GM19467 (cell line): ENCODE measurements around the gene DPEP2.
"Not testable (repeated sequence)": the region's sequence is repeated elsewhere in the genome, so short reads cannot be mapped to it uniquely, and the experiment has no call there.

Experiments used
- ATAC-seq: cut with Tn5 transposase; IDR thresholded peaks from one replicate; pipeline ENCODE4 v1.9.1; 2021; ENCODE audit warnings: mild to moderate bottlenecking, moderate library complexity; ENCODE audit not compliant: unreplicated experiment

The DPEP2 gene, protein sequence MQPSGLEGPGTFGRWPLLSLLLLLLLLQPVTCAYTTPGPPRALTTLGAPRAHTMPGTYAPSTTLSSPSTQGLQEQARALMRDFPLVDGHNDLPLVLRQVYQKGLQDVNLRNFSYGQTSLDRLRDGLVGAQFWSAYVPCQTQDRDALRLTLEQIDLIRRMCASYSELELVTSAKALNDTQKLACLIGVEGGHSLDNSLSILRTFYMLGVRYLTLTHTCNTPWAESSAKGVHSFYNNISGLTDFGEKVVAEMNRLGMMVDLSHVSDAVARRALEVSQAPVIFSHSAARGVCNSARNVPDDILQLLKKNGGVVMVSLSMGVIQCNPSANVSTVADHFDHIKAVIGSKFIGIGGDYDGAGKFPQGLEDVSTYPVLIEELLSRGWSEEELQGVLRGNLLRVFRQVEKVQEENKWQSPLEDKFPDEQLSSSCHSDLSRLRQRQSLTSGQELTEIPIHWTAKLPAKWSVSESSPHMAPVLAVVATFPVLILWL

GRCh38 chr16:67998779-67999688 lies at the start of gene DPEP2:
Gene DPEP2, minus strand, starts transcription at chr16:67999484. Its CDS starts 6,272 bp downstream, at chr16:67993212.
- not testable (repeated sequence) for ATAC-seq

- ATAC-seq: no peak
Observed at GRCh38 chr16:68047987-68048386, 48.7 kb upstream of the DPEP2 start.

GRCh38 chr16:68046106-68046505 lies 46.8 kb upstream of the DPEP2 start:
- no peak for ATAC-seq

DNA sequence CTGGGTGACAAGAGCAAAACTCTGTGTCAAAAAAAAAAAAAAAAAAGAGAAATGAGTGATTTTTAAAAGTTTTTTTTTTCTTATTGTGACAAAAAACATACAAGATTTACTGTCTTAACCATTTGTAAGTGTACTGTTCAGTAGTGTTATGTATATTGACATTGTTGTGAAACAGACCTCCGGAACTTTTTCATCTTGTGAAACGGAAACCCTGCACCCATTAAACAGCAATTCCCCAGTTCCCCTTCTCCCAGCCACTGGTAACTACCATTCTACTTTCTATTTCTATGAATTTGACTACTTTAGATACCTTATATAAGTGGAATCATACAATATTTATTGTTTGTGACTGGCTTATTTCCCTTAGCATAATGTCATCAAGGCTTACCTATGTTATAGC lies 42.5 kb upstream of the DPEP2 start:
- no peak for ATAC-seq

GRCh38 chr16:68040506-68041288 lies 41.4 kb upstream of the DPEP2 start:
- peak; percentile 62 for ATAC-seq

GRCh38 chr16:68037841-68038597 lies 38.7 kb upstream of the DPEP2 start:
- no peak for ATAC-seq

DNA sequence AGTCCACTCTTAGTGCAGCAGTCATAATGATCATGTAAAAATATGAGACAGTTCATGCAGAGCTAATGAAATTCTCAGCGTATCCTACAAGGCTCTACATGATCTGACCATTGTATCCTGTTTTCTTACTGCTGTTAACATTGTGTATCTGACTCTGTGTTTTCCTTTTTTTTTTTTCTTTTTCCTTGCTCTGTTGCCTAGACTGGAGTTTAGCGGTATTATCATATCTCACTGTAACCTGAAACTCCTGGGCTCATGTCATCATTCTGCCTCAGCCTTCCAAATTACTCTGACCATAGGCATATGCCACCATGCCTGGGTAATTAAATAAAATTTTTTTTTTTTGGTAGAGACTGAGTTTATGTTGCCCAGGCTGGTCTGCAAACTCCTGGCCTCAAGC lies 35.9 kb upstream of the DPEP2 start:
- ATAC-seq: no peak

DNA sequence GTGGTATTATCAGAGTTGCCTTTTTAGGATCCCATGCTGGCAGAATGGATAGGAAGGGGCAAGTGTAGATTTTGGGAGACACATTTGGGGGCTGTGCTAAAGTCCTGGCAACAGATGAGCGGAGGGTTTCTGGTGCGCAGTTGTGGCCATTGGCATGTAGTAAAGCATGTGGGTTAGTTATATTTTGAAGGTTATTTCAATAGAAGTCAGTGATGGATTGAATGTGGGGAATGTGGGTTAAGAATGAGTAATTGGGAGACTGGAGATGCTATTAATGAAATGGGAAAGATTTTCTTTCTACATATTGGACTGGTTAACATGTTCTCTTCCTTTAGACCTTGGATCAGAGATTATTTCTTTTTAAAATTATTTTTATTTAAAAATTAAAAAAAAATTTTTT lies 33.8 kb upstream of the DPEP2 start:
- no peak for ATAC-seq

GRCh38 chr16:68031951-68032350 lies 32.7 kb upstream of the DPEP2 start:
- ATAC-seq: no peak

DNA sequence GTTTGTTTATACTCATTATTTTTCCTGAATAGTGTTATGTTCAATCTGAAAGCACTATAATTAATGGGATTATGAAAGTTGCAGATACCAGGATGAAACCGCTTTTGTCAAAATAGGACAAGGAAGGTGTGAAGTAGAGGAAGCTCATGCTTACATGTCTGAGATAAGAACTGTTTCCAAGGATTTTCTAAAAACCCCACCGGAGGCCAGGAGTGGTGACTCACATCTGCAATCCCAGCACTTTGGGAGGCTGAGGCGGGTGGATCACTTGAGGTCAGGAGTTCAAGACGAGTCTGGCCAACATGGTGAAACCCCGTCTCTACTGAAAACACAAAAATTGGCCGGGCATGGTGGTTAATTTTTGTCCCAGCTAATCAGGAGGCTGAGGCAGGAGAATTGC lies 30.8 kb upstream of the DPEP2 start:
- not testable (repeated sequence) for ATAC-seq

- no peak for ATAC-seq
Observed at GRCh38 chr16:68028996-68029395, 29.7 kb upstream of the DPEP2 start.

- ATAC-seq: peak; percentile 66
Observed at GRCh38 chr16:68022728-68023537, 23.6 kb upstream of the DPEP2 start, which contains the start of the genes DDX28 and DUS2. Gene DDX28, minus strand, starts transcription at chr16:68023232. Its CDS starts 30 bp downstream, at chr16:68023202. Gene DUS2, plus strand, starts transcription at chr16:68023284. Its CDS starts 14,740 bp downstream, at chr16:68038024.

- peak; percentile 9 for ATAC-seq
Observed at GRCh38 chr16:68022278-68022727, 23.0 kb upstream of the DPEP2 start.

GRCh38 chr16:68021490-68021889 lies 22.2 kb upstream of the DPEP2 start:
- no peak for ATAC-seq

- ATAC-seq: no peak
Observed at GRCh38 chr16:68019167-68019680, 19.9 kb upstream of the DPEP2 start.

DNA sequence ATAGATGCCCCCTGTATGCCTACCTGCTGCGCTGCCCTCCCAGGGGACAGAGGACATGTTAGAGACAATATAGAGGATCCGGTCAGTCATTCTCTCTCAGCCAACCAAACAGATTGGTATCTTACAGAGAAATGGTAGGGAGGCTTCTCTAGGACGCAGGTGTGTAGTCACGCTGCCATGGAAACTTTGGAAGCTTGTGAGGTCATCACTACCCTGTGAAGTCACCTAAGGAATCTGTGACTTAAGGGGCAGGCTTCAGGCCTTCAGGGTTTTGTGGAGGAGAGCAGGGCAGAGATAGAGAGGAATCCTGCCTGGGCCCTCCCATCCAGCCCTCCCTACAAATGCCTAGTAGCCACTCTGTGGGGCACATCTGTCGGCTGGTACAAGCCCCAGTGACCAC lies 16.4 kb upstream of the DPEP2 start, which contains the start of gene DPEP2NB:
Gene DPEP2NB, minus strand, starts transcription at position 231 of the 400 bp plus-strand sequence. Its CDS starts 141 bp downstream, at position 90.
- no peak for ATAC-seq

DNA sequence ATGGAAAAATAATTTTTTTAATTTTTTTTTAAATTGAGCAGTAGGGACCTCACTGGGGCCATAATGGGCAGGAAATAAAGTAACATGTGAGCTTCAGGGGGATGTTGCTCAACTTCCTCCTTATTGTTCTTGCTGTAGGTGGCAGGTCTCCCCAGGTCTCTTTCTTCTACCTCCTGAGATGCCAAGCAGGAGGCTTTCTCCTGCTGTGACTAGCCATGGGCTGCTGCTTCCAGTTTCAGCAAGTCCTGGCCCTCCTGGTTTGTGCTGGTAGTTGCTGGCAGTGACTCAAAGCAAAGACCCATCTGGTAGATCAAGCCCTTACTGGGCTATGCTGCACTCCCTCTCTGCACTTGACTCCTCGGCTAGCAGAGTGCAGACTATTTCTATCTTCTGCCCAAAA lies 14.2 kb upstream of the DPEP2 start:
- ATAC-seq: no peak

- ATAC-seq: not testable (repeated sequence)
Observed at GRCh38 chr16:68009872-68010271, 10.6 kb upstream of the DPEP2 start.
